Skeletal muscle satellite cell (primary cell): ENCODE data around the gene GRID1.

Source experiments
- H3K27me3 ChIP-seq: 2 replicates; pipeline ENCODE4 v1.7.0; 2013; ENCODE audit warnings: low read length; ENCODE audit not compliant: control insufficient read depth, insufficient read depth
- H3K36me3 ChIP-seq: 2 replicates; pipeline ENCODE4 v1.7.0; 2013; ENCODE audit warnings: mild to moderate bottlenecking, control low read depth, low read length; ENCODE audit not compliant: insufficient read depth
- H3K4me1 ChIP-seq: 2 replicates; pipeline ENCODE4 v1.7.0; 2013; ENCODE audit warnings: low read length; ENCODE audit not compliant: control insufficient read depth, insufficient read depth
- H3K4me2 ChIP-seq: 2 replicates; pipeline ENCODE4 v1.7.0; 2013; ENCODE audit warnings: mild to moderate bottlenecking, low read length
- H3K4me3 ChIP-seq: 2 replicates; pipeline ENCODE4 v1.7.0; 2013; ENCODE audit warnings: low read length
- H3K9ac ChIP-seq: 2 replicates; pipeline ENCODE4 v1.7.0; 2013; ENCODE audit warnings: mild to moderate bottlenecking, low read depth, low read length, moderate library complexity
- H3K9me3 ChIP-seq: replicated peaks from 2 replicates; pipeline ENCODE4 v1.7.0; 2013; ENCODE audit warnings: mild to moderate bottlenecking, control low read depth, low read length

The GRID1 gene

GRCh38 chr10:85811405-85811804 lies 555.2 kb downstream of the GRID1 start:
- Histone ChIP-seq H3K4me3 (no peak overlapping the region), H3K4me1 (no peaks in the 10 kb centered on the region), H3K27me3 (no peaks in the 10 kb centered on the region), H3K4me2 (no peak overlapping the region), H3K9ac (no peak overlapping the region), H3K9me3 (no peaks in the 10 kb centered on the region), H3K36me3 (no peaks in the 10 kb centered on the region)

GRCh38 chr10:85810674-85811073 lies 555.9 kb downstream of the GRID1 start:
- Histone ChIP-seq H3K4me3 (no peak overlapping the region), H3K27me3 (no peaks in the 10 kb centered on the region), H3K4me2 (no peak overlapping the region), H3K4me1 (no peaks in the 10 kb centered on the region), H3K9me3 (no peaks in the 10 kb centered on the region), H3K9ac (no peak overlapping the region), H3K36me3 (no peaks in the 10 kb centered on the region)

DNA sequence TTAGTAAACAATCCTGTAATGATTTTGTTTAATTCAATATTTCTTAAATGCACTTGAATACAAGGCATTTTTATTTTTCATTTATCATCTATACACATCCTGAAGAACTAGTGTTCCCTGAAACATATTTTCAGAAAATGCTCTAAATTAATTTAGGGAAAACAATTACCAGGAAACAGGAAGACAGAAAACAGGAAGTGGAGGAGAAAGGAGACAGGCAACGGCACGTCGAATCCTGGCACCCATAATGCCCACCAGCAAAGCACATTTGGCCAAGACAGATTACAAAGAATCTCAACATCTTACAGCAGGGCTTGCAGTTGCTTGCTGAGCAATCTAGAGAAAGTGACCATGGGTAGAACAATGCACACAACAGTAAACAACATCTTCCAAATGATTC lies 571.1 kb downstream of the GRID1 start:
- Histone ChIP-seq H3K4me1 (no peaks in the 10 kb centered on the region), H3K9ac (no peak overlapping the region), H3K36me3 (no peaks in the 10 kb centered on the region), H3K27me3 (no peaks in the 10 kb centered on the region), H3K9me3 (no peaks in the 10 kb centered on the region), H3K4me2 (no peak overlapping the region), H3K4me3 (no peak overlapping the region)

GRCh38 chr10:85794553-85794952 lies 572.0 kb downstream of the GRID1 start:
- Histone ChIP-seq H3K4me1 (no peaks in the 10 kb centered on the region), H3K9me3 (no peaks in the 10 kb centered on the region), H3K27me3 (no peaks in the 10 kb centered on the region), H3K36me3 (no peaks in the 10 kb centered on the region), H3K4me3 (no peak overlapping the region), H3K9ac (no peak overlapping the region), H3K4me2 (no peak overlapping the region)

GRCh38 chr10:85792533-85792858 lies 574.1 kb downstream of the GRID1 start:
- Histone ChIP-seq H3K27me3 (no peaks in the 10 kb centered on the region), H3K4me2 (no peak overlapping the region), H3K4me1 (no peaks in the 10 kb centered on the region), H3K4me3 (no peak overlapping the region), H3K9ac (no peak overlapping the region), H3K9me3 (no peaks in the 10 kb centered on the region), H3K36me3 (no peaks in the 10 kb centered on the region)

- Histone ChIP-seq H3K36me3 (no peaks in the 10 kb centered on the region), H3K9ac (no peak overlapping the region), H3K4me2 (no peak overlapping the region), H3K4me3 (no peak overlapping the region), H3K27me3 (no peaks in the 10 kb centered on the region), H3K4me1 (no peaks in the 10 kb centered on the region), H3K9me3 (no peaks in the 10 kb centered on the region)
Measured at GRCh38 chr10:85791818-85792532, 574.6 kb downstream of the GRID1 start.

DNA sequence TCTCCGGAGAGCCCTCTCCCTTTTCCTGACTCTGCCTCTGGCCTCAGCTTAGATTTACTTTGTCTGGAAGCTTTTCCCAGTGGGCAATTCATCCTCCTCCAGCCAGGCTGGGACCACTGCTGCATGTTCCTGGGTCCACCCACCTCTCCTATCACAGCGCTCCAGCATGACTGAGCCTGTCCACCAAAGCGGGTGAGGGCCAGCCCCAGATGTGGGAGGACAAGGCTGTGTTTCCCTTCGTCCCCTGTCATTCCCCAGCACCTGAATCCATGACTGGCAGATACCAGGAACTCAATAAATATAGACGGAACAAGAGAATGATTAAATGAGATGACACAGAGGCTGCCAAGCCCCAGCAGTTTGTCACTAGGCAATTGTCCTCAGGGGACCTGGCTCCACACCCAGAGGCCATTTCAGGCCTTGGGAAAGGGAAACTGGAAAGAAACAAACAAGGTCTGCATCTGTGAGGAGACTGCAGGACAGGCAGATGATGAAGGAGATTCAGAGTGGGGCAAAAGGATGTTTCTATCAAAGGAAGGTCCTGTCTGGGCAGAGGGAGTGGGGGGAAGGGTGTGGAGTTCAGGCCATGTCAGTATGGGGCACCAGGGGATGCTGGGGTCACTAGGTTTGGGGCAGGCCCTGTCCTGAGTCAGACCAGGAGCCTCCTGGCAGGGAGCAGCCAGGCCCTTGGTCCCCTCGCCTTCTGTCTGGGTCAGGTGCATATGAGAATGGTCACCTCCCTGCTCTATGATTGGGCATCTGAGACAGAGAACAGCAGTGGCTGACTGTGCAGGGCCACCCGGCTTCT lies 576.4 kb downstream of the GRID1 start:
- no peaks in the 10 kb centered on the region for H3K36me3 ChIP-seq
- no peak overlapping the region for H3K9ac ChIP-seq
- no peaks in the 10 kb centered on the region for H3K4me1 ChIP-seq
- H3K27me3 ChIP-seq: no peaks in the 10 kb centered on the region
- H3K4me2 ChIP-seq: no peak overlapping the region
- H3K4me3 ChIP-seq: no peak overlapping the region
- H3K9me3 ChIP-seq: no peaks in the 10 kb centered on the region

DNA sequence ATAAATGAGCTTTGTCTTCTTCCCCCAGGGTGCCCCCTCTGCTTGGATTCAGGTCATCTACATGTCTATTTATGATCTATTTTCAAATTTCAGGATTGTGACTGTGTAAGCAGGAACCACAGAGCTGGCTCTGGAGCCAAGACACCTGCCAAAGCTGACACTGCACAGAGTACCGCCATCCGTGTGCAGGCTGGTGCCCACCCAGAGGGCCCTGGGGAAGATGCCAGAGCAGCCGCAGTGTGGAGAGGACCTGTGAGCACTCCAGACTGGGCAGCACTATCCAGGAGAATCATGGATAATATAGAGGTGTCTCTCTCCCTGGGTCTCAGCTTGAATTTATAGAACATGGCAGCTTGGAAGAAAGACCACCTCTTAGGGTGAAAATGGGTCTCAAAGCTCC lies 577.5 kb downstream of the GRID1 start:
- H3K4me3 ChIP-seq: no peak overlapping the region
- no peaks in the 10 kb centered on the region for H3K4me1 ChIP-seq
- H3K36me3 ChIP-seq: no peaks in the 10 kb centered on the region
- H3K9me3 ChIP-seq: peaks cover 3% of the 10 kb centered on the region
- H3K27me3 ChIP-seq: no peaks in the 10 kb centered on the region
- no peak overlapping the region for H3K9ac ChIP-seq
- no peak overlapping the region for H3K4me2 ChIP-seq

GRCh38 chr10:85788570-85788969 lies 578.0 kb downstream of the GRID1 start:
- no peak overlapping the region for H3K4me2 ChIP-seq
- H3K4me1 ChIP-seq: no peaks in the 10 kb centered on the region
- H3K27me3 ChIP-seq: no peaks in the 10 kb centered on the region
- no peak overlapping the region for H3K4me3 ChIP-seq
- H3K9ac ChIP-seq: no peak overlapping the region
- H3K9me3 ChIP-seq: peaks cover 3% of the 10 kb centered on the region
- H3K36me3 ChIP-seq: no peaks in the 10 kb centered on the region

DNA sequence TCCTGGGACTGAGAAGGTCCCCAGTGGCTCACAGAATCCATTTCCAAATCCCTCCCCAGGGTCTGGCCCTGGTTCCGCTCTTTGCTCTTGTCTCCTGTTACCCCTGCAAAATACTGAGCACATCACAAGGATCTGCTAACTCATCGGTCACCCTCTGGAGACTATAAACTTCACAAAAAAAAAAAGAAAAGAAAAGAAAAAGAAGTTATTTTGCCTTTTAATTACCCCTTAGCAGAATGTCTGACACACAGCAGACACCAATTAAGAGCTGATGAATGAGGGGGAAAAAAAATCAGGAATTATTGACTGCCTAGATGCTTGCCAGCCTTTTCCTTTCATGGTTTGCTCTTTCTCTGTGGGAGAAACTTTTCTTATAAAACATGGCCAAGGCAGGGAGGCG lies 578.7 kb downstream of the GRID1 start:
- Histone ChIP-seq H3K4me1 (no peaks in the 10 kb centered on the region), H3K9ac (no peak overlapping the region), H3K36me3 (no peaks in the 10 kb centered on the region), H3K4me2 (no peak overlapping the region), H3K27me3 (no peaks in the 10 kb centered on the region), H3K4me3 (no peak overlapping the region), H3K9me3 (peaks cover 3% of the 10 kb centered on the region)

DNA sequence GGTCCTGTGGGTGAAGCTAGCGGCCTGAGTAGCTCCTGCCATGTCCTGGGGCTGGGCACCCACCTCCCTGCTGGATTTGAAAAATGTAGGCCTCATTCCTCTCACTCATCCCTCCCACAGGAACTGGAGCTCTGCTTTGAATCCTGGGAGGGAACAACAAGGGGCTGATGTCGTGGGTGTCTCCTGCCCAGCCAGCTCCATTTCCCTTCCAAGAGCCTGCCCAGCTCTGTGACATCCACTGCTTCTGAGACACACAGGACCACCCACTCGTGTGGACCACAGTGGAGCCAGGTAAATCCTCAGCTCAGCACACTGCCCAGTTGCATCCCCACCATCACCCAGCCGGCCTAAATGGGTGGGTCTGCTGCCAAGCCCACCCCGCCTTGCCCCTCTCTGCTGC lies 579.2 kb downstream of the GRID1 start:
- H3K9ac ChIP-seq: no peak overlapping the region
- H3K27me3 ChIP-seq: no peaks in the 10 kb centered on the region
- H3K9me3 ChIP-seq: peaks cover 3% of the 10 kb centered on the region

DNA sequence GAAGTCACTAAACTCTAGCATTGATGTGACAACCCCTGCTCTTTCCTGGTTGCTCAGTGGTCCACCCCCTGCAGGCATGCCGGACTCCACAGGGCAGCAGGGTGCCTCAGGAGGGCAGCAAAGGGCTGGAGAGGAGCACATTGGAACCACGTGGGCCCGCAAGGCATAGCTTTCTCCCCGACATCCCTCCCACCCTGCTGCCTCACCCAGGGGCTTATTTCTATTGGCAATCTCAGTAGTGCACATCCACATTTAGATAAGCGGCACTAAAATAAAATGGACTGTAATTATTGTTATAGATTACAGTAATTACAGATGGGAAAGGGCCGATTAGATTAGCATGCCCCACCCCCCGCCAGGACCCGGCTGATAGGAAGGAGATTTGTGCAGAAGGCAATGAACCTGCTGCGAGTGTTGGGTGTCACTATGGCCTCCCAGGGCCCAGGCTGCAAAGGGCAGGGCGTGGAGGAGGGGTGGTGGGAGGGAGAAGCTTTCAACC lies 580.1 kb downstream of the GRID1 start:
- Histone ChIP-seq H3K9ac (no peak overlapping the region), H3K4me3 (no peak overlapping the region), H3K9me3 (peaks cover 3% of the 10 kb centered on the region), H3K27me3 (no peaks in the 10 kb centered on the region), H3K4me1 (no peaks in the 10 kb centered on the region), H3K36me3 (no peaks in the 10 kb centered on the region), H3K4me2 (no peak overlapping the region)

More for the DNA sequence above, 579.2 kb downstream of the GRID1 start:
- no peaks in the 10 kb centered on the region for H3K36me3 ChIP-seq
- H3K4me2 ChIP-seq: no peak overlapping the region
- H3K4me3 ChIP-seq: no peak overlapping the region
- H3K4me1 ChIP-seq: no peaks in the 10 kb centered on the region
